Esophagus squamous epithelium (tissue), 4 donors: ENCODE results near the gene NLN.

Experiments
- POLR2A ChIP-seq, 4 donors: fragments of 450-650 bp; IDR thresholded peaks; one replicate each; pipeline ENCODE4 v1.6.1; 2017; ENCODE audit warnings: antibody characterized with exemption in 4 of 4, mild to moderate bottlenecking in 4 of 4, moderate library complexity in 3 of 4
- TF ChIP-seq, protein P1 (sequence below), 6 experiments: fragments of 450-650 bp in 4 of 6; fragments of 200-600 bp in 2 of 6; sonication (generic) in 2 of 6; IDR thresholded peaks; one replicate each; pipeline ENCODE4 v1.5.1; 2016 to 2019; ENCODE audit warnings: antibody characterized with exemption in 6 of 6, mild to moderate bottlenecking in 4 of 6, moderate library complexity in 4 of 6

DNA sequence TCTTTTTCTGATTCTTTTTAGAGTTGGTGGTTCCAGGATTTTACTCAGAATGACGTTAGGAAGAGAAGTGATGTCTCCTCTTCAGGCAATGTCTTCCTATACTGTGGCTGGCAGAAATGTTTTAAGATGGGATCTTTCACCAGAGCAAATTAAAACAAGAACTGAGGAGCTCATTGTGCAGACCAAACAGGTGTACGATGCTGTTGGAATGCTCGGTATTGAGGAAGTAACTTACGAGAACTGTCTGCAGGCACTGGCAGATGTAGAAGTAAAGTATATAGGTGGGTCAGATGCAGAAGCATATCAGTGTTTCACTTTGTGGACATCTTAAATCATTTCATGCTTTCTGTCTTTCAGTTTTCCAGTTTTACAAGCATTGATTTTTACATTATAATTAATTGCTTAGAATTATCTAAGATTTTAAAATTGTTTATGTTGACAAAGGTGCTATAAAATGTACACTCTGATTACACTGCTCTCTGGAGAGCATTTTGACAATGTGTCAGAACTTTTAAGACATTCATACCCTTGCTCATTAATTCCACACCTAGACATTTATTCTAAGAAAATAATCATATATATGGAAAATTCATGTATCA, 36.6 kb downstream of the NLN start:
- TF ChIP-seq POLR2A (IDR thresholded peaks at IDR 0.05) = no peak
- TF ChIP-seq, protein P1, sequence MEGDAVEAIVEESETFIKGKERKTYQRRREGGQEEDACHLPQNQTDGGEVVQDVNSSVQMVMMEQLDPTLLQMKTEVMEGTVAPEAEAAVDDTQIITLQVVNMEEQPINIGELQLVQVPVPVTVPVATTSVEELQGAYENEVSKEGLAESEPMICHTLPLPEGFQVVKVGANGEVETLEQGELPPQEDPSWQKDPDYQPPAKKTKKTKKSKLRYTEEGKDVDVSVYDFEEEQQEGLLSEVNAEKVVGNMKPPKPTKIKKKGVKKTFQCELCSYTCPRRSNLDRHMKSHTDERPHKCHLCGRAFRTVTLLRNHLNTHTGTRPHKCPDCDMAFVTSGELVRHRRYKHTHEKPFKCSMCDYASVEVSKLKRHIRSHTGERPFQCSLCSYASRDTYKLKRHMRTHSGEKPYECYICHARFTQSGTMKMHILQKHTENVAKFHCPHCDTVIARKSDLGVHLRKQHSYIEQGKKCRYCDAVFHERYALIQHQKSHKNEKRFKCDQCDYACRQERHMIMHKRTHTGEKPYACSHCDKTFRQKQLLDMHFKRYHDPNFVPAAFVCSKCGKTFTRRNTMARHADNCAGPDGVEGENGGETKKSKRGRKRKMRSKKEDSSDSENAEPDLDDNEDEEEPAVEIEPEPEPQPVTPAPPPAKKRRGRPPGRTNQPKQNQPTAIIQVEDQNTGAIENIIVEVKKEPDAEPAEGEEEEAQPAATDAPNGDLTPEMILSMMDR (IDR thresholded peaks at IDR 0.05) = no peak
